Stimulated activated naive CD4-positive, alpha-beta T cell treated with Interleukin-2 at 50 U/mL for 16 hours (primary cell): Measurements from ENCODE around the gene MMRN1.
A peak's percentile ranks its signal among the peaks of the same experiment; 100 is the strongest.

Experiments
- DNase-seq: peaks from one replicate; lab custom pipeline; 2025; lab: John Stamatoyannopoulos, UW

The MMRN1 gene

GRCh38 chr4:89894649-89895550, at the start of gene MMRN1:
Gene MMRN1 (plus strand): TSS chr4:89894854. CDS start chr4:89894972, 118 bp downstream.
- DNase-seq = no peak

GRCh38 chr4:89847571-89848325, 46.9 kb upstream of the MMRN1 start:
- DNase-seq = no peak

- DNase-seq = no peak
These were observed 39.4 kb upstream of the MMRN1 start for GRCh38 chr4:89855236-89855635.

- no peak for DNase-seq
These were observed 33.7 kb upstream of the MMRN1 start for GRCh38 chr4:89860971-89861370.

GRCh38 chr4:89863533-89863932, 31.1 kb upstream of the MMRN1 start:
- no peak for DNase-seq

- no peak for DNase-seq
These were observed 26.4 kb upstream of the MMRN1 start for GRCh38 chr4:89868276-89868675.

- no peak for DNase-seq
These were observed 25.6 kb upstream of the MMRN1 start for GRCh38 chr4:89868999-89869589.

GRCh38 chr4:89871211-89871610, 23.4 kb upstream of the MMRN1 start:
- no peak for DNase-seq

- DNase-seq = no peak
These were observed 18.1 kb upstream of the MMRN1 start for GRCh38 chr4:89876548-89876947.

GRCh38 chr4:89878611-89879010, 16.0 kb upstream of the MMRN1 start:
- no peak for DNase-seq

- no peak for DNase-seq
These were observed 15.4 kb upstream of the MMRN1 start for GRCh38 chr4:89879215-89879614.

- no peak for DNase-seq
These were observed 5.4 kb upstream of the MMRN1 start for GRCh38 chr4:89889289-89889688.

GRCh38 chr4:89897867-89898266, 3.2 kb downstream of the MMRN1 start:
- no peak for DNase-seq

- no peak for DNase-seq
These were observed 3.7 kb downstream of the MMRN1 start for GRCh38 chr4:89898304-89898716.

GRCh38 chr4:89899152-89899551, 4.5 kb downstream of the MMRN1 start:
- DNase-seq = no peak

GRCh38 chr4:89899854-89900253, 5.2 kb downstream of the MMRN1 start:
- DNase-seq = no peak

GRCh38 chr4:89901808-89902431, 7.3 kb downstream of the MMRN1 start:
- peak; percentile 32 for DNase-seq

GRCh38 chr4:89904524-89904923, 9.9 kb downstream of the MMRN1 start:
- no peak for DNase-seq

GRCh38 chr4:89906316-89906715, 11.7 kb downstream of the MMRN1 start:
- DNase-seq = no peak

- no peak for DNase-seq
These were observed 12.3 kb downstream of the MMRN1 start for GRCh38 chr4:89906777-89907521.

- DNase-seq = no peak
These were observed 15.2 kb downstream of the MMRN1 start for GRCh38 chr4:89909889-89910288.

- no peak for DNase-seq
These were observed 19.0 kb downstream of the MMRN1 start for GRCh38 chr4:89913623-89914022.
